GM21423 (cell line): Measurements from ENCODE around the gene DIAPH1.
A peak's percentile ranks its signal among the peaks of the same experiment; 100 is the strongest.

Experiments used
- ATAC-seq: cut with Tn5 transposase; IDR thresholded peaks from one replicate; pipeline ENCODE4 v1.9.1; 2021; ENCODE audit warnings: mild to moderate bottlenecking, moderate library complexity; ENCODE audit not compliant: unreplicated experiment

The DIAPH1 gene

GRCh38 chr5:141522301-141522700, 96.5 kb downstream of the DIAPH1 start:
- no peak for ATAC-seq

- ATAC-seq, result no peak
Measured at GRCh38 chr5:141521244-141521781, 97.5 kb downstream of the DIAPH1 start.

- ATAC-seq, result no peak
Measured at GRCh38 chr5:141519605-141520565, 98.9 kb downstream of the DIAPH1 start.

- no peak for ATAC-seq
Measured at GRCh38 chr5:141518618-141519015, 100.2 kb downstream of the DIAPH1 start.

GRCh38 chr5:141517880-141518617, 100.8 kb downstream of the DIAPH1 start:
- no peak for ATAC-seq

- ATAC-seq, result no peak
Measured at GRCh38 chr5:141517312-141517711, 101.5 kb downstream of the DIAPH1 start.

GRCh38 chr5:141516672-141517025, 102.2 kb downstream of the DIAPH1 start:
- ATAC-seq, result no peak

- no peak for ATAC-seq
Measured at GRCh38 chr5:141515946-141516671, 102.7 kb downstream of the DIAPH1 start.

GRCh38 chr5:141515141-141515540, 103.7 kb downstream of the DIAPH1 start:
- ATAC-seq, result no peak

- ATAC-seq, result peak; percentile 13
Measured at GRCh38 chr5:141514330-141515133, 104.3 kb downstream of the DIAPH1 start.

- peak; percentile 30 for ATAC-seq
Measured at GRCh38 chr5:141513627-141514329, 105.0 kb downstream of the DIAPH1 start.

- no peak for ATAC-seq
Measured at GRCh38 chr5:141512911-141513626, 105.7 kb downstream of the DIAPH1 start.

- ATAC-seq, result peak; percentile 22
Measured at GRCh38 chr5:141512390-141512910, 106.3 kb downstream of the DIAPH1 start.

GRCh38 chr5:141511771-141512325, 107.0 kb downstream of the DIAPH1 start:
- ATAC-seq, result no peak

GRCh38 chr5:141510850-141511601, 107.8 kb downstream of the DIAPH1 start:
- no peak for ATAC-seq

GRCh38 chr5:141510160-141510559, 108.6 kb downstream of the DIAPH1 start:
- no peak for ATAC-seq

GRCh38 chr5:141508798-141509611, 109.8 kb downstream of the DIAPH1 start:
- ATAC-seq, result no peak
